Hematopoietic multipotent progenitor cell treated with erythropoietin and hydrocortisone succinate and interleukin-3 and kit ligand, for 17 days (in vitro differentiated cells): ENCODE results near the gene CD177.
"Not testable (repeated sequence)": the region's sequence is repeated elsewhere in the genome, so short reads cannot be mapped to it uniquely, and the experiment has no call there.

ENCODE experiments used
- DNase-seq: peaks from one replicate; pipeline ENCODE4 v3.0.0-alpha.2; 2015; ENCODE audit warnings: low spot score

Gene CD177

DNA sequence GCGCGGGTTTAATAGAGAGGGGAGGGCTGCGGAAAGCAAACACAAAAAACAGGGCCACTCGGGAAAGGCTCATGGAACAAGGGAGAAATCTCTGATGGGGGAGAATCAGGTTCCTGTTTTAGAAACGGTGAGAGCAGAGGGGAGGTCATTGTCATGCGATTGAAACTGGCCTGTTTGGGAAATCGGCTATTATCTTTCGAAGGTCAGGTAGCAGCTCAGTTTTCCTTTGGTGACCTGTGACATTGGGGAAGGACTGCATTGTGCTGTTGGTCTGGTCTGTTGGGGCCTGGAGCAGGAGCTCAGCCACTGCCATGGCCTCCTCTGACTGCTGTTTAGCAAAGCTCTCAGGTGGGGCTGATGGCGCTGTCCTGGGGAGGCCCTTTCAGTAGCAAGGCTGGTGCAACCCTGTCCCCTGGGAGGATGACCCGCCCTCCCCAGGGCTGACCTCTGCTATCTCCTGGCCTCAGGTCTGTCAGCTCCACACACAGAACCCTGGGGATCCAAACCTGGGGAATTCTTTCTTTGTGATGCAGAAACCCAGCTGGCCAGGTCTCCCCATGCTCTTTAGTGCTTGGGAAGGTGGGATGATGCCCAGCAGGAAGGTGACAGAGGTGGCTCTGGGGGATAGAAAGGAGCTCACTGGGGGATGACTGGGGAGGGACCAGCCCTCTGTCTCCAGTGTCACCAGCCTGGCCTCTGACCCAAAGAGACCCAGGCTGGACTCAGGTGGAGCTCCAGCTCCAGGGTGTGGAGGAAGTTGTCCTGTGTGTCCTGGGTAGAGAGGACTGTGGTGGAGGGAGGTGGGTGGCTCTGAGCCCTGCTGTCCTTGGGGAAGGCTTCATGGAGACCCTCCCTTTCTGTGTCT lies 21.2 kb upstream of the CD177 start:
- no peak for DNase-seq

DNA sequence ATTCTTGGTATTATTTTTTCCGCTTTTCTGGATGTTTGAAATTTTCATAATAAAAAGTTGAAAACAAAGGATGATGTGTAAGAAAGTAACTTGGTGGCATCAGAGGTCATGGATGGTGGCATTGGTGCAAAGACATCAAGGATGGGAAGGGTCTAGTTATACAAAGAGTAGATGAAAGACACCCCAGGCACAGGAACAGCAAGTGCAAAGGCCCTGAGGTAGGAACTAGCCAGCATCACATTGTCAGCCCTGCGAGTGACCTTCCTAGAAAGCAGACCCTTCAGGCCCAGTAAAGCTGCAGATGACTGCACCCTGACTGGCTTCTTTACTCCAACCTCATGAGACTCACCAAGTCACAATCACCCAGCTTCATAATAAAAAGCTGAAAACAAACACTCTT lies 17.0 kb upstream of the CD177 start:
- not testable (repeated sequence) for DNase-seq

DNA sequence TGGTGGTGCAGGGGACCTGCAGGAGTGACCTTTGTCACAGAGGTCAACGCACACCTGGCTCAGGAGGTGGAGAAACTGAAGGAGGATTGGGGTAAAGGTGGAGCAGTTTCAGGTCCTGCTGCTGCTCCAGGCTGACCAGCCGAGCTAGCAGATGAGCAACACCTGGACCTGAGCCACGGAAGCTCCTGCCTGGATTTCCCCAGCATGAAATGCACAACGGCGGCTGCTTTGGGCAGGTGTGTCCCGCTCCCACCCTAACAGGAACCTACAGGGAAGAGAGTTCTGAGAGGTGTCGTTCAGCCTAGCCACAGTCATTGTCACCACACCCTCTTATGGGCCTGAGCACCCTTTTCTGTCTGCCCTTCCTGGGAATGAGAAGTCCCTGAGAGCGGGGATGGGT lies 15.7 kb upstream of the CD177 start:
- no peak for DNase-seq

DNA sequence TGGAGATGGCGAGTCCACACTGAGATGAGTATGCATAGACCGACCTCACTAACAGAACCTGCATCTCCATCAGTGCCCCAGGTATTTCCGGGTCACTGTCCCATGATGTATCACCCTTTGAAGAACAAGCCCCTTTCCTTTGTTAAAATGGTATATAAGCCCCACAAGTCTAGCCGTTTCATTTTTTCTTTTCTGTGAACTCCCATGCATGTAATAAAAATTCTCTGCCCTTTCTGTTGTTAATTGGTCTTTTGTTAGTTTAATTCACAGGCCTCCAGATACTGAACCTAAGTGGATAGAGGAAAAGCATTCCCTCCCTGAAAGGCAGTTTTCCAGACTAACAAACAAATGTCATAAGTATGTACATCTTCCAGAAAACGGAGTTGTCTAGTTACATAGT lies 15.0 kb upstream of the CD177 start:
- DNase-seq: no peak

DNA sequence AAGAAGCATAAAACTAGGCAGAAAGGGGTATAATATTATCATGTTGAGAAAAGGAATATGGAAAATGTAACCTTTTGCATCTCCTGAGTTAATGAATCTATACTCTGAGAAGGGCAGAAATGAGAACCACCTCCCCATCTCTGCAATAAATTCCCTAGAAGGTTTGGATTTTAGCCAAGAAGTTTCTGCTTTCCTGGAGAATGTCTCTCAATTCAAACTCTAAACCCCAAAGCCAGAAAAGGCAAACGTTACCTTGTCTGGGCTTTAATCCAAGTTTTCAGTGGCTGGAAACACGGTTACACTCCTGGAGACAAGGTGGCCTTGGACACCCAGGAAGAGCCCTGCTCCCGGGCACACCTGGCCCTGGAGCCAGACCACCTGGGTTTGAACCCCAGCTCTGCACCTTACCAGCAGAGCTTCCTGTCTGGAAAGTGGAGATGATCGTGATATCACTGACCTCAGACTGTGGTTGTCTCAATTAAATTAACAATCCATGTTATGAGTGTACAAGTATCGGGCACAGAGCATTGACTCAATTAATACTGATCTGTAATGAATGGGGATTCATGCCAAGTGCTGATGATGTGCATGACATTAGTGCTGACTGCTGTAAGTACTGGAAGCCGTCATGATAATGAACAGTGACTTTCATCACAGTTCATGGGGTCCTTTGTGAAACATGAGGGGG lies 14.1 kb upstream of the CD177 start:
- not testable (repeated sequence) for DNase-seq

DNA sequence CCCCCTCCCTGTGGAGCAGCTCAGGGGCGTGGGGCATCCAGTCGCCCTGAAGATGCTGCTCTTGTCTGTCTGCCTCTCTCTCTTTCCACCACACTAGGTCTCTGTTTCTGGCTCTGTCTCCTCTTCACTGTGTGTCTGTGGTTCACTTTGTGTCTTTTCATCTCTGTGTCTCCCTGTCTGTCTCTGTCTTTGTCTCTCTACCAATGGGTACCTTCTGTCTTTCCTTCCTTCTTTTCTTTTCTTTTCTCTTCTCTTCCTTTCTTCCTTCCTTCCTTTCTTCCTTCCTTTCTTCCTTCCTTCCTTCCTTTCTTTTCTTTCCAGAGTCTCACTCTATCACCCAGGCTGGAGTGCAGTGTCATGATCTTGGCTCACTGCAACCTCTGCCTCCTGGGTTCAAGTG lies 13.4 kb upstream of the CD177 start:
- DNase-seq: not testable (repeated sequence)

DNA sequence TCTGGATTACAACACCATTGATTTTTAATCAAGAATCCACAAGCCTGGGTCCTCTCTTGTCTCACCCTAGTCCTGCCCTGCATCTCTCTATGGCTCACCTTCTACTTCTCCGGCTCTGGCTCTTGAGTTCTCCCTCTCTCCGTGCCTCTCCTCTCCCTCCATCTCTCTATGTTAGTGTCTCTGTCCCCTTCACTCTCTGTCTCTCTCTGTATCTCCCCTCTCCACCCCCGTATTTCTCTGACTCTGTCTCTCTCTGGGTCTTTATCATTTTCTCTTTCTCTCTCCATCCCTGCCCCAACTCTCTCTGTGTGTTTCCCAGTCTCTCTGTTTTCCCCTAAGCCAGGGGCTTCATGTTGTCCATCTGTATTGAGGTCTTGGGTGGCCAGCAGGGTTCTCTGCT lies 12.4 kb upstream of the CD177 start:
- DNase-seq: not testable (repeated sequence)

DNA sequence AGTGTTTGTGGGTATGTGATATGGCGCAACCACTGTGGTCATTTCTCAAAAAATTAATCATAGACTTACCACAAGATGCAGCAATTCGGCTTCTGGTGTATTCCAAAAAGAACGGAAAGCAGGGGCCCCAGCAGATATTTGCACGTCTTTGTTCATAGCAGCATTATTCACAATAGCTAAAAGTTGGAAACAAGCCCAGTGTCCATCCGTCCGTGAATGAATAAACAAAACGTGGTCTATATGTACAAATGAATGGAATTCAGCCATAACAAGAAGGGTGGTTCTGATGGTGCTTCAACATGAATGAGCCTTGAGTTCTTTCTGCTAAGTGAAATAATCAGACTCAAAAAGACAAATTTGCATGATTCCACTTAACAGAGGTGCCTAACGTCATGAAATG lies 11.4 kb upstream of the CD177 start:
- not testable (repeated sequence) for DNase-seq

DNA sequence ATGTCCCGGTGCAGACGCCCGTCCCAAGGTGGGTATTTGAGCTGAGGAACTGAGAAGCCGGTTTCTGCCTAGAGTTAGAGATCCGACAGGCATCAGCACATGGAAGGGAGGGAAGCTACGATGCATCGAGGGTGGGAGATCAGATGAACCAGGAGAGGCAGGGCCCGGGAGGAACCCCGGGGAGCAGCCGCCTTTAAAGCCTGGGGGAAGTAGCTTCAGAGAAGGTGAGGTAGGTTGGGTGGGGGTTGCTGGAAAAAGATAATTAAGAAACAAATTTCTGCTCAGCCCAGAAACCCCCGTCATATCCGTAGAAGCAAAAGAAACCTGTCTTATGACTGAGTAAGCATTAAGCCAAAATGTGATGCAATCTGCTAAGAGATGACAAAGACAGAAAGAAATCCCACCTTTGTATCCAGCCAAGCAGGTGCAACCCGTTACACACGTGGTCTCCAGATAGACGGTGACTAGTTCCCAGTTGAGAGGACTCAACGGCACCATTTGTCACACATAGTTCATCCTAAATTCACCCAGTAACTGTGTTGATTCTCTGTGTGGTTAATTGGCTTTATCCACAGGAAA lies 9.1 kb upstream of the CD177 start:
- not testable (repeated sequence) for DNase-seq

DNA sequence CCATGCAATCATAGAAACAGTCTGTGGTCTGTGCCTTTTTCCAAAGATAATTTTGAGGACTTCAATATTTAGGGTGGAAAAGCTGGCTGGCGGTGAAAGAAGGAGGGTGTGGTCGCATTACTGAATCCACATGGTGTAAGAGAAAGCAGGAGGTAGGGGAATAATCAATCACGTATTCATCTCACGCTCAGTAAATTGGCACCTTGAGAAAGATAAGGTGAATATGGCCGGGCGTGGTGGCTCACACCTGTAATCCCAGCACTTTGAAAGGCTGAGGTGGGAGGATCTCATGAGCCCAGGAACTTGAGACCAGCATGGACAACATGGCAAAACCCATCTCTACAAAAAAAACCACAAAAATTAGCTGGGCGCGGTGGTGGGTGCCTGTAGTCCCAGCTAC lies 3.7 kb upstream of the CD177 start:
- DNase-seq: not testable (repeated sequence)

DNA sequence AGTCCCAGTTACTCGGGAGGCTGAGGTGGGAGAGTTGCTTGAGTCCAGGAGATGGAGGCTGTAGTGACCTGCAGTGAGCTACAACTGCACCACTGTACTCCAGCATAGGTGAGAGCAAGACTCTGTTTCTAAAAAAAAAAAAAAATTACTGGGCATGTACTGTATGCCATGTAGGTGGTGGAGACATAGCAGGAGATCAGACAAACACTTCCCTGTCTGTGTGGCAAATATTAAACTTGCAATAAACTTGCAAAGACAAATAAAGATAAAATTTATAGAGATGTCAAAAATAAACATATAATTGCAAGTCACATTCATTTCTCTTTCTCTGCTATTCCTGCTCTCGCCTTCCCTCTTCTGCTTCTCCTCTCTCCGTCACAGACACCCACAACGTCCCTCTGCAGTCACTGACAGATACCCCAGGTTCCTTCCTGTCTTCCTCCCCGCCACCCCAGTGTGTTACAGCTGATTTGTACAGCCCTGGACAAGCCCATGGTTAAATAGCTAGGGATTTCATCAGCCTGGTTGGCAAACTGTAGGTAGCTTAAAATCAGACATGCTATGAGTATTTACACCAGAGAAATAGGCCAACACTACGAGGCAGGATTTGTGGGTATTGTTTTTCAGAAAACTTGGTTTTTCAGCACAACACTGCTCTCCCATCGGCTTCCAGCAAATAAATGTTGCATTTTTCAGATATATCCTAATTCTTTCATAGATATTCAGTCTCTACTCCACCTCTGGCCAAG lies 1.3 kb upstream of the CD177 start:
- no peak for DNase-seq

DNA sequence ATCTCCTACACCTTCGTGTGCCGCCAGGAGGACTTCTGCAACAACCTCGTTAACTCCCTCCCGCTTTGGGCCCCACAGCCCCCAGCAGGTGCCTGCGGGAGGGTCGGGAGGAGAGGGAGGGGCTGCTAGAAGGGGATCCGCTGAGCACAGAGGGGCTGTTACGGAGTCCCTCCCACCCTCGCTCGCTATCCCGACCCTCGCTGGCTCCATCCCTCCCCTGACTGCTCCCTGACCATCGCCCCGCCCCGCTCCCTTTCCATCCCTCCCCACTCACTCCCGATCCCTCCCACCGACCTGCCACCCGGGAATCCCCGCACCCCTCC lies 780 bp downstream of the CD177 start:
- DNase-seq: no peak

DNA sequence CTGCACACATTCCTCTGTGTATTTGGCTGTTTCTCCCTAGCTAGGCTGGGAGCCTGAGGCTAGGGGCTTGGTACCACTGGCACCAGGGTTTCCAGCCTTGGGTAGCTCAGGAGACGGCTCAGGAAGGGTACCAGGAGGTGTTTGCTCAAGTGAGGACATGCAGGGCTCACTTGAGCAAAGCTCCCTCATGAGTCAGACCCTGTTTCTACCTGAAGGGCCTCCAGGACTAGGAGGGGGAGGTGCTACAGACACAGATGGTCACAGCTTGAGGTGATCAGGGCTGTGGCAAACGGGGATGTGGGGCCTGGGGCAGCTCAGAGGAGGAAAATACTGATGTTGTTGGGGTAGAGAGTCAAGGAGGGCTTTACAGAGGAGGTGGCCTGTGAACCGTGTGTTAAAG lies 3.3 kb downstream of the CD177 start:
- DNase-seq: not testable (repeated sequence)

DNA sequence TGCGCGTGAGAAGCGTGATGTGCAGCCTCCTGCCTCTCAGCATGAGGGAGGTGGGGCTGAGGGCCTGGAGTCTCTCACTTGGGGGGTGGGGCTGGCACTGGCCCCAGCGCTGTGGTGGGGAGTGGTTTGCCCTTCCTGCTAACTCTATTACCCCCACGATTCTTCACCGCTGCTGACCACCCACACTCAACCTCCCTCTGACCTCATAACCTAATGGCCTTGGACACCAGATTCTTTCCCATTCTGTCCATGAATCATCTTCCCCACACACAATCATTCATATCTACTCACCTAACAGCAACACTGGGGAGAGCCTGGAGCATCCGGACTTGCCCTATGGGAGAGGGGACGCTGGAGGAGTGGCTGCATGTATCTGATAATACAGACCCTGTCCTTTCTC lies 8.7 kb downstream of the CD177 start:
- DNase-seq: no peak

DNA sequence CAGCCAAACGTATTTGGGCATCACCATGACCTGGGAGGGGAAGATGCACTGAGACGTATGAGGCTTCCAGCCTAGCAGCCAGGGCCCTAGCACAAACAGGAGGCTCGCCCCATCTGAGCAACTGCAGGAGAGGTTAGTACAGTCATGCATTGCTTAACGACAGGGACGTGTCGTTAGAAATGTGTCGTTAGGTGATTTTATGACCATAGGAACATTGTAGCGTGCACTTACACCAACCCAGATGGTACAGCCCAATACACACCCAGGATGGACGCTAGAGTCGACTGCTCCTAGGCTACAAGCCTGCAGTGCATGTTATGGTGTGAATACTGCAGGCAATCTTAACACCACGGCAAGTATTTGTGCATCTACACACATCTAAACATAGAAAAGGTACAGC lies 9.3 kb downstream of the CD177 start:
- DNase-seq: no peak

DNA sequence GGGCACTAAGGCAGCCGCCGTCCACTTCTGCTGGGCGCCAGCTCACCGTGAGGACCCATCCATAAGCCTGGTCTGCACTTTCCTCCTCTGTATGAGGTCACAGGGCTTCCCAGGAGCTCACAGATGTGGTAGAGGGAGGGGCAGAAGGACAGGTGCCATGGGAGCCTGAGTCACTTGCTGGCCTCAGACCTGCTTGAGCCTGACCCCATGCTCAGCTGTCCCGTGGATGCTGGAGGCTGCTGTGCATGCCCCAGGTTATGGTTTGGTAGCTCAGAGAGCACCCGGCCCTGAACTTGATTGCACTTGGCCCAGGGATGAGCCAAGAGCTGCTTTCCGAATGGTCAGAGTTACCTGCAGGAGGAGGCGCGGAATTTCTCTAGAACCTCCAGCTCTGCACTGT lies 12.2 kb downstream of the CD177 start:
- not testable (repeated sequence) for DNase-seq

DNA sequence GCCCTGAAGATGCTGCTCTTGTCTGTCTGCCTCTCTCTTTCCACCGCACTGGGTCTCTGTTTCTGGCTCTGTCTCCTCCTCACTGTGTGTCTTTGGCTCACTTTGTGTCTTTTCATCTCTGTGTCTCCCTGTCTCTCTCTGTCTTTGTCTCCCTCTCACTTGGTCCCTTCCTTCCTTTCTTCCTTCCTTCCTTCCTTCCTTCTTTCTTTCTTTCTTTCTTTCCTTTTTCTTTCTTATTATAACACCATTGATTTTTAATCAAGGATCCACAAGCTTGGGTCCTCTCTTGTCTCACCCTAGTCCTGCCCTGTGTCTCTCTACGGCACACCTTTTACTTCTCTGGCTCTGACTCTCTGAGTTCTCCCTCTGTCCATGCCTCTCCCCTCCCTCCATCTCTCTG lies 14.3 kb downstream of the CD177 start:
- DNase-seq: no peak

DNA sequence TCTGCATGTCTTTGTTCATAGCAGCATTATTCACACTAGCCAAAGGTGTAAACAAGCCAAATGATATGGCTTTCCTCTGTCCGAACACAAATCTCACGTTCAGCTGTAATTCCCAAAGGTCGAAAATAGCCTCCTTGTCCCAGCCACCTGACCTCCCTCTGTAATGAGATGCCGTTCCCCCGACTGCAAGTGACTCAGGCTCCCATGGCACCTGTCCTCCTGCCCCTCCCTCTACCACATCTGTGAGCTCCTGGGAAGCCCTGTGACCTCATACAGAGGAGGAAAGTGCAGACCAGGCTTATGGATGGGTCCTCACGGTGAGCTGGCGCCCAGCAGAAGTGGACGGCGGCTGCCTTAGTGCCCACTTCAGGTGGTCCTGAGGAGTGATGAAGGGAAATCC lies 15.4 kb downstream of the CD177 start:
- not testable (repeated sequence) for DNase-seq

DNA sequence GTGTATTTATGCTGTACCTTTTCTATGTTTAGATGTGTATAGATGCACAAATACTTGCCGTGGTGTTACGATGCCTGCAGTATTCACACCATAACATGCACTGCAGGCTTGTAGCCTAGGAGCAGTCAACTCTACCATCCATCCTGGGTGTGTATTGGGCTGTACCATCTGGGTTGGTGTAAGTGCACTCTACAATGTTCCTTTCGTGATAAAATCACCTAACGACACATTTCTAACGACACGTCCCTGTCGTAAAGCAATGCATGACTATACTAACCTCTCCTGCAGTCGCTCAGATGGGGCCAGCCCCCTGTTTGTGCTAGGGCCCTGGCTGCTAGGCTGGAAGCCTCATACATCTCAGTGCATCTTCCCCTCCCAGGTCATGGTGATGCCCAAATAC lies 18.4 kb downstream of the CD177 start:
- no peak for DNase-seq

DNA sequence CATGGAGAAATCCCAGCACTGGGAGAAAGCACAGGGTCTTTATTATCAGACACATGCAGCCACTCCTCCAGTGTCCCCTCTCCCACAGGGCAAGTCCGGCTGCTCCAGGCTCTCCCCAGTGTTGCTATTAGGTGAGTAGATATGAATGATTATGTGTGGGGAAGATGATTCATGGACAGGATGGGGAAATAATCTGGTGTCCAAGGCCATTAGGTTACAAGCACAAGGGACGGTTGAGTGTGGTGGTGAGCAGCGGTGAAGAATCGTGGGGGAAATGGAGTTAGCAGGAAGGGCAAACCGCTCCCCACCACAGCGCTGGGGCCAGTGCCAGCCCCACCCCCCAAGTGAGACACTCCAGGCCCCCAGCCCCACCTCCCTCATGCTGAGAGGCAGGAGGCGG lies 19.0 kb downstream of the CD177 start:
- no peak for DNase-seq

DNA sequence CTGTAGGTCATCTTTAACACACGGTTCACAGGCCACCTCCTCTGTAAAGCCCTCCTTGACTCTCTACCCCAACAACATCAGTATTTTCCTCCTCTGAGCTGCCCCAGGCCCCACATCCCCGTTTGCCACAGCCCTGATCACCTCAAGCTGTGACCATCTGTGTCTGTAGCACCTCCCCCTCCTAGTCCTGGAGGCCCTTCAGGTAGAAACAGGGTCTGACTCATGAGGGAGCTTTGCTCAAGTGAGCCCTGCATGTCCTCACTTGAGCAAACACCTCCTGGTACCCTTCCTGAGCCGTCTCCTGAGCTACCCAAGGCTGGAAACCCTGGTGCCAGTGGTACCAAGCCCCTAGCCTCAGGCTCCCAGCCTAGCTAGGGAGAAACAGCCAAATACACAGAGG lies 24.1 kb downstream of the CD177 start:
- DNase-seq: not testable (repeated sequence)

DNA sequence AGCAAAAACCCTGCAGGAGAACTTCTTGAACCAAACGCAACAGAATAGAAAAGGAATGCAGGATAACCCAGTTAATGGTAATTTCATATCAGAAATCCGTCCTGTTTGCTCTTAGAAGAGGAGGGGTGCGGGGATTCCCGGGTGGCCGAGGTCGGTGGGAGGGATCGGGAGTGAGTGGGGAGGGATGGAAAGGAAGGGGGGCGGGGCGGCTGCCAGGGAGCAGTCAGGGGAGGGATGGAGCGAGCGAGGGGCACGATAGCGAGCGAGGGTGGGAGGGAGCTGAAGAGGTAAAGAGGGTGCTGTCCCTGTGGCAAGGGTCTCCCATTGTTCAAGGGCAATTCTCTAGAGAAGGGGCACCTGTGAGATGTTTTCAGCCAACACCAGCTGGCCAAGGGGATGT lies 26.5 kb downstream of the CD177 start:
- no peak for DNase-seq
